HEK293T (cell line): ENCODE data around the gene CCDC201.

ENCODE experiments used
- ARNT ChIP-seq: fragments of 450-650 bp; IDR thresholded peaks from 2 replicates; pipeline ENCODE4 v1.6.1; 2017; ENCODE audit warnings: mild to moderate bottlenecking
- ELF4 ChIP-seq: fragments of 450-650 bp; IDR thresholded peaks from 2 replicates; pipeline ENCODE4 v1.6.1; 2017; ENCODE audit warnings: antibody characterized with exemption
- FOXA1 ChIP-seq: fragments of 450-650 bp; IDR thresholded peaks from 2 replicates; pipeline ENCODE4 v1.6.1; 2016; ENCODE audit warnings: mild to moderate bottlenecking
- FOXK2 ChIP-seq: fragments of 450-650 bp; IDR thresholded peaks from 2 replicates; pipeline ENCODE4 v1.6.1; 2016; ENCODE audit warnings: mild to moderate bottlenecking
- FOXM1 ChIP-seq: fragments of 450-650 bp; IDR thresholded peaks from 2 replicates; pipeline ENCODE4 v1.6.1; 2017; ENCODE audit warnings: mild to moderate bottlenecking, borderline replicate concordance
- HDGF ChIP-seq: fragments of 450-650 bp; IDR thresholded peaks from 2 replicates; pipeline ENCODE4 v1.6.1; 2017; ENCODE audit warnings: antibody characterized with exemption, borderline replicate concordance
- L3MBTL2 ChIP-seq: fragments of 450-650 bp; conservative IDR thresholded peaks from 2 replicates; pipeline ENCODE4 v1.6.1; 2016; ENCODE audit warnings: mild to moderate bottlenecking
- NFRKB ChIP-seq: fragments of 450-650 bp; IDR thresholded peaks from 2 replicates; pipeline ENCODE4 v1.6.1; 2016; ENCODE audit warnings: mild to moderate bottlenecking, moderate library complexity
- SP1 ChIP-seq: fragments of 450-650 bp; IDR thresholded peaks from 2 replicates; pipeline ENCODE4 v1.6.1; 2017
- SUZ12 ChIP-seq: fragments of 450-650 bp; IDR thresholded peaks from 2 replicates; pipeline ENCODE4 v1.6.1; 2016; ENCODE audit warnings: mild to moderate bottlenecking
- TARDBP ChIP-seq: fragments of 450-650 bp; IDR thresholded peaks from 2 replicates; pipeline ENCODE4 v1.6.1; 2016
- ZNF384 ChIP-seq: fragments of 450-650 bp; IDR thresholded peaks from 2 replicates; pipeline ENCODE4 v1.6.1; 2016

- no peak for TF ChIP-seq FOXA1
- no peak for TF ChIP-seq SP1
- no peak for TF ChIP-seq ARNT
- TF ChIP-seq ZNF384 = no peak
- TF ChIP-seq FOXM1 = no peak
- no peak for TF ChIP-seq SUZ12
- TF ChIP-seq FOXK2 = no peak
- TF ChIP-seq ELF4 = no peak
- TF ChIP-seq TARDBP = no peak
- TF ChIP-seq NFRKB = no peak
- no peak for TF ChIP-seq HDGF
- TF ChIP-seq L3MBTL2 = no peak
Measured at GRCh38 chr7:45872116-45873034, 507 bp downstream of the CCDC201 start.
